ENCODE data around the gene DCAF4L1.
A peak's percentile ranks its signal among the peaks of the same experiment; 100 is the strongest.

DCAF4L1 gene

DNA sequence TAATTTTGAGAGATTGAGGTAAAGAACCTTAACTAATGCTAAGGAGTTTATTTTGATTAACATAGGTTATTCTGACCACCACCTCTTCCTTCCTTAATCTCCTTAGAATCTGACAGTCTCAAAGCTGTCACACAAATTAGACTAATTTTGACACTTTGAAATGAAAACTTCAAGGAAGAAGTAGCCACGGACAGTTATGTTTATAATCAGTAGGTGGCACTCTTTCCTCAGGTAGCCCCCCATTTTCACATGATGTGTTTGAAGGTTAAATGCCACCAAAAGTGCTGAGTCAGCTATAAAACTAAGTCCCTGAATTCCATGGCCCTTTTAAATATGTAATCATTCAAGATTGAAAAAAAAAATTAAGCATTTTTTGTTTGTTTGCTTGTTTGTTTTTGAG, 23.9 kb upstream of the DCAF4L1 start:
- Histone ChIP-seq H3K9me3 (ENCODE audit: control insufficient read depth, insufficient read depth, low read length) (no peaks in the 10 kb centered on the region), H3K4me3 (ENCODE audit: low read depth, low read length) (no peak overlapping the region), H3K27me3 (ENCODE audit: control insufficient read depth, insufficient read depth, low read length) (no peaks in the 10 kb centered on the region), H3K9ac (ENCODE audit: low read depth, low read length) (no peak overlapping the region), H3K36me3 (ENCODE audit: control insufficient read depth, insufficient read depth, low read length) (peaks cover 4% of the 10 kb centered on the region), H3K4me1 (ENCODE audit: control insufficient read depth, insufficient read depth, low read length) (no peaks in the 10 kb centered on the region)

DNA sequence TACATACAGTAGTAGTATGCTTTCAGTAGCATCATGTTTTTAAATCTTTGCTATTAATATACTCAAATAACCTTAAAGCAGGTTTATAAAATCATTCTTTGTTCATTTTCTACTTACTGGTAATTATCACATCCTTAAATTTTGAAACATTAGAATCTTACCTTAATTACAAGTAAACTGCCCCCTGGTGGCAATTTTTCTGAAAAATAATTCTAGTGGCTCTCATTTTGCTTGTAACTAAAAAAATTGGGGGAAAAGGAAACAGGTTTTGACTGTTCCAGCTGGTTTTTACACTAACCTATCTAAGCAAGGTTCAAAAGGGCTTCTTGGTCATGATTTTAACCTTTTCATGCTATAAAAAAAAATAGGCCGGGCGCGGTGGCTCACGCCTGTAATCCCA, 18.5 kb upstream of the DCAF4L1 start:
- no peaks in the 10 kb centered on the region for H3K4me1 ChIP-seq (ENCODE audit: control insufficient read depth, insufficient read depth, low read length)
- H3K27me3 ChIP-seq (ENCODE audit: control insufficient read depth, insufficient read depth, low read length) = no peaks in the 10 kb centered on the region
- H3K36me3 ChIP-seq (ENCODE audit: control insufficient read depth, insufficient read depth, low read length) = no peaks in the 10 kb centered on the region
- no peak overlapping the region for H3K9ac ChIP-seq (ENCODE audit: low read depth, low read length)
- no peak overlapping the region for H3K4me3 ChIP-seq (ENCODE audit: low read depth, low read length)
- no peaks in the 10 kb centered on the region for H3K9me3 ChIP-seq (ENCODE audit: control insufficient read depth, insufficient read depth, low read length)

- H3K36me3 ChIP-seq (ENCODE audit: control insufficient read depth, insufficient read depth, low read length) = no peaks in the 10 kb centered on the region
- H3K9me3 ChIP-seq (ENCODE audit: control insufficient read depth, insufficient read depth, low read length) = no peaks in the 10 kb centered on the region
- no peak overlapping the region for H3K4me3 ChIP-seq (ENCODE audit: low read depth, low read length)
- no peak overlapping the region for H3K9ac ChIP-seq (ENCODE audit: low read depth, low read length)
- H3K27me3 ChIP-seq (ENCODE audit: control insufficient read depth, insufficient read depth, low read length) = no peaks in the 10 kb centered on the region
- no peaks in the 10 kb centered on the region for H3K4me1 ChIP-seq (ENCODE audit: control insufficient read depth, insufficient read depth, low read length)
Observed at GRCh38 chr4:41964401-41964800, 17.2 kb upstream of the DCAF4L1 start.

GRCh38 chr4:41967392-41967791, 14.2 kb upstream of the DCAF4L1 start:
- H3K4me1 ChIP-seq (ENCODE audit: control insufficient read depth, insufficient read depth, low read length) = no peaks in the 10 kb centered on the region
- H3K27me3 ChIP-seq (ENCODE audit: control insufficient read depth, insufficient read depth, low read length) = no peaks in the 10 kb centered on the region
- H3K9me3 ChIP-seq (ENCODE audit: control insufficient read depth, insufficient read depth, low read length) = no peaks in the 10 kb centered on the region
- H3K36me3 ChIP-seq (ENCODE audit: control insufficient read depth, insufficient read depth, low read length) = no peaks in the 10 kb centered on the region
- no peak overlapping the region for H3K4me3 ChIP-seq (ENCODE audit: low read depth, low read length)
- no peak overlapping the region for H3K9ac ChIP-seq (ENCODE audit: low read depth, low read length)

DNA sequence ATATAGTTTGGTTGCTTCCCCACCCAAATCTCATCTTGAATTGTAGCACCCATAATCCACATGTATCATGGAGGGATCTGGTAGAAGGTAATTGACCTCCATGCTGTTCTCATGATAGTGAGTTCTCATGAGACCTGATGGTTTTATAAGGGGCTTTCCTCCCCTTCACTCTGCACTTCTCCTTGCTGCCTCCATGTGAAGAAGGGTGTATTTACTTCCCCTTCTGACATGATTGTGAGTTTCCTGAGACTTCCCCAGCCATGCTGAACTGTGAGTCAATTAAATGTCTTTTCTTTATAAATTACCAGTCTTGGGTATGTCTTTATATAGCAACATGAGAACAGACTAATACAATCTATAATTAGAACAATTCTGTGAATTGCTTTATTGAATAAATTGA, 11.9 kb upstream of the DCAF4L1 start:
- Histone ChIP-seq H3K9me3 (ENCODE audit: control insufficient read depth, insufficient read depth, low read length) (no peaks in the 10 kb centered on the region), H3K4me1 (ENCODE audit: control insufficient read depth, insufficient read depth, low read length) (no peaks in the 10 kb centered on the region), H3K9ac (ENCODE audit: low read depth, low read length) (no peak overlapping the region), H3K27me3 (ENCODE audit: control insufficient read depth, insufficient read depth, low read length) (no peaks in the 10 kb centered on the region), H3K36me3 (ENCODE audit: control insufficient read depth, insufficient read depth, low read length) (no peaks in the 10 kb centered on the region), H3K4me3 (ENCODE audit: low read depth, low read length) (no peak overlapping the region)

GRCh38 chr4:41975341-41975740, 6.2 kb upstream of the DCAF4L1 start:
- Histone ChIP-seq H3K4me3 (ENCODE audit: low read depth, low read length) (no peak overlapping the region), H3K9ac (ENCODE audit: low read depth, low read length) (no peak overlapping the region), H3K27me3 (ENCODE audit: control insufficient read depth, insufficient read depth, low read length) (no peaks in the 10 kb centered on the region), H3K36me3 (ENCODE audit: control insufficient read depth, insufficient read depth, low read length) (no peaks in the 10 kb centered on the region), H3K9me3 (ENCODE audit: control insufficient read depth, insufficient read depth, low read length) (no peaks in the 10 kb centered on the region), H3K4me1 (ENCODE audit: control insufficient read depth, insufficient read depth, low read length) (peaks cover 3% of the 10 kb centered on the region)

GRCh38 chr4:41976775-41977516, 4.6 kb upstream of the DCAF4L1 start:
- Histone ChIP-seq H3K27me3 (ENCODE audit: control insufficient read depth, insufficient read depth, low read length) (no peaks in the 10 kb centered on the region), H3K9me3 (ENCODE audit: control insufficient read depth, insufficient read depth, low read length) (no peaks in the 10 kb centered on the region), H3K4me1 (ENCODE audit: control insufficient read depth, insufficient read depth, low read length) (peaks cover 3% of the 10 kb centered on the region), H3K4me3 (ENCODE audit: low read depth, low read length) (no peak overlapping the region), H3K9ac (ENCODE audit: low read depth, low read length) (no peak overlapping the region), H3K36me3 (ENCODE audit: control insufficient read depth, insufficient read depth, low read length) (no peaks in the 10 kb centered on the region)

DNA sequence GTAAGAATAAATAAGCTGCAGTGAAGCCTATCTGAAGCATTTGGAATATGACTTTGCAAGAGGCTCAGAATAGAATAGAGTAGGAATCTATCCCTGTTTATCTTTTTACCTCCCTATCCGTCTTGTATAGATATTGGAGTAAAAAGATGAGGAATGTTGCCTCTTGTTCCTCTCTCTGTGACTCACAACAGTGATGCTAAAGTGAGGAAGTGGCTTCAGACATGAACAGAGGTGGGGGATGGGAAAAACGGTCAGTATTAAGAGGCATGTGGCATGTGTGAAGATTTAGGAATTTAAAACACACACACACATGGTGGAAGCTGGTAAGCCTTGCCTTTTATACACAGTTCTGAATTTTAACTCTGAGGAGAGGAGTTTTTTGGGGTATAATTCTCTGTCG, 3.8 kb upstream of the DCAF4L1 start:
- H3K4me1 ChIP-seq (ENCODE audit: control insufficient read depth, insufficient read depth, low read length) = peaks cover 8% of the 10 kb centered on the region
- H3K36me3 ChIP-seq (ENCODE audit: control insufficient read depth, insufficient read depth, low read length) = no peaks in the 10 kb centered on the region
- no peaks in the 10 kb centered on the region for H3K27me3 ChIP-seq (ENCODE audit: control insufficient read depth, insufficient read depth, low read length)
- H3K9ac ChIP-seq (ENCODE audit: low read depth, low read length) = no peak overlapping the region
- H3K4me3 ChIP-seq (ENCODE audit: low read depth, low read length) = no peak overlapping the region
- H3K9me3 ChIP-seq (ENCODE audit: control insufficient read depth, insufficient read depth, low read length) = no peaks in the 10 kb centered on the region

DNA sequence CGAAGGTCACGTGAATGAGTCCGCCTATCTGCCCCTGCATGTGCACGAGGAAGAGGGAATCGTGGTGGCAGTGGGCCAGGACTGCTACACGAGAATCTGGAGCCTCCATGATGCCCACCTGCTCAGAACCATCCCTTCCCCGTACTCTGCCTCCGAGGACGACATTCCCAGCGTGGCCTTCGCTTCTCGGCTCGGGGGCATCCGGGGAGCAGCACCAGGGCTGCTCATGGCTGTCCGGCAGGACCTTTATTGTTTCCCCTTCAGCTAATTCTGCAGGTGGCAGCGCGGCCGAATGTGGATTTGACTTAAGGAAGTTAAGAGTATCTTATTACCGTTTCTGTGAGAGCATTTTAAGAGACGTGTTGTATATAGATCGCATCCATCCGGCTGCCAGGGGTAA, 1.2 kb downstream of the DCAF4L1 start:
- Histone ChIP-seq H3K9me3 (ENCODE audit: control insufficient read depth, insufficient read depth, low read length) (no peaks in the 10 kb centered on the region), H3K4me3 (ENCODE audit: low read depth, low read length) (no peak overlapping the region), H3K9ac (ENCODE audit: low read depth, low read length) (no peak overlapping the region), H3K4me1 (ENCODE audit: control insufficient read depth, insufficient read depth, low read length) (peaks cover 23% of the 10 kb centered on the region), H3K27me3 (ENCODE audit: control insufficient read depth, insufficient read depth, low read length) (no peaks in the 10 kb centered on the region), H3K36me3 (ENCODE audit: control insufficient read depth, insufficient read depth, low read length) (no peaks in the 10 kb centered on the region)

DNA sequence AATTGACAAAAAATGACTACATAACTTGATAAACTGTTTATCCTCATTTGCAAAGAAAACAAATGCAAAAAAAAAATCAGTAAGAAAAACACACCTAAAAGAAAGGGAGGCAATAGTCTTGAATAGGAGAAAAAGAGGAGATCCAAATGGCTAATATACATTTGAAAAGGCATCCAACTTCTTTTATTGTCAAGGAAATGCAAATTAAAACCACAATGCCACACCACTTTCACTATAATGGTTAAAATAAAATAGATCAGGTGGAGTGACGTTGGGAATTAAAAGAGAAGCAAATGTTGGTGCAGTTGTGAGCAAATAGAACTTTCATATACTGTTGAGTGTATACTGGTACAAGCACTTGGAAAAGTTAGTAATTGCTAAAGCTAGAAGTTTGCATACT, 3.6 kb downstream of the DCAF4L1 start:
- H3K27me3 ChIP-seq (ENCODE audit: control insufficient read depth, insufficient read depth, low read length) = no peaks in the 10 kb centered on the region
- no peaks in the 10 kb centered on the region for H3K36me3 ChIP-seq (ENCODE audit: control insufficient read depth, insufficient read depth, low read length)
- no peak overlapping the region for H3K9ac ChIP-seq (ENCODE audit: low read depth, low read length)
- H3K9me3 ChIP-seq (ENCODE audit: control insufficient read depth, insufficient read depth, low read length) = no peaks in the 10 kb centered on the region
- peaks cover 20% of the 10 kb centered on the region for H3K4me1 ChIP-seq (ENCODE audit: control insufficient read depth, insufficient read depth, low read length)
- H3K4me3 ChIP-seq (ENCODE audit: low read depth, low read length) = peak overlapping the region; percentile 37

DNA sequence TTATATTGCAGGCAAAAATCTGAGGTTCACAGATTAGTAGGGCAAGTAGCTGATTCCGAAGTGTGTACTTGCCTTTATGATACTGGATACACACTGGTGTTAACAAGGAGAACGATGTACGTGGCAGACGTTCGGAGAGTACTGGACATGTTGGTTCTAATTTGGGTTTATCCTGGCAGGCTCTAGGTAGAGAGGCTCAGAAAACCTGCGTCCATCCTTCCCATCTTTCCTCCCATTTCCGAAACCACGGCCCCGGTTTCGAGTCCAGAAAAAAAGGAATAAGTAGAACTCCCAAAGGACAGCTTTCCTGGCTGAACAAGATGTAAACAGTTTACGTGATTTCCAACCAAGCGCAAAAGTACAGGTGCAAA, 8.4 kb downstream of the DCAF4L1 start:
- Histone ChIP-seq H3K4me3 (ENCODE audit: low read depth, low read length) (peak overlapping the region; percentile 98), H3K27me3 (ENCODE audit: control insufficient read depth, insufficient read depth, low read length) (no peaks in the 10 kb centered on the region), H3K9me3 (ENCODE audit: control insufficient read depth, insufficient read depth, low read length) (no peaks in the 10 kb centered on the region), H3K36me3 (ENCODE audit: control insufficient read depth, insufficient read depth, low read length) (no peaks in the 10 kb centered on the region), H3K9ac (ENCODE audit: low read depth, low read length) (peak overlapping the region; percentile 79), H3K4me1 (ENCODE audit: control insufficient read depth, insufficient read depth, low read length) (peaks cover 12% of the 10 kb centered on the region)

DNA sequence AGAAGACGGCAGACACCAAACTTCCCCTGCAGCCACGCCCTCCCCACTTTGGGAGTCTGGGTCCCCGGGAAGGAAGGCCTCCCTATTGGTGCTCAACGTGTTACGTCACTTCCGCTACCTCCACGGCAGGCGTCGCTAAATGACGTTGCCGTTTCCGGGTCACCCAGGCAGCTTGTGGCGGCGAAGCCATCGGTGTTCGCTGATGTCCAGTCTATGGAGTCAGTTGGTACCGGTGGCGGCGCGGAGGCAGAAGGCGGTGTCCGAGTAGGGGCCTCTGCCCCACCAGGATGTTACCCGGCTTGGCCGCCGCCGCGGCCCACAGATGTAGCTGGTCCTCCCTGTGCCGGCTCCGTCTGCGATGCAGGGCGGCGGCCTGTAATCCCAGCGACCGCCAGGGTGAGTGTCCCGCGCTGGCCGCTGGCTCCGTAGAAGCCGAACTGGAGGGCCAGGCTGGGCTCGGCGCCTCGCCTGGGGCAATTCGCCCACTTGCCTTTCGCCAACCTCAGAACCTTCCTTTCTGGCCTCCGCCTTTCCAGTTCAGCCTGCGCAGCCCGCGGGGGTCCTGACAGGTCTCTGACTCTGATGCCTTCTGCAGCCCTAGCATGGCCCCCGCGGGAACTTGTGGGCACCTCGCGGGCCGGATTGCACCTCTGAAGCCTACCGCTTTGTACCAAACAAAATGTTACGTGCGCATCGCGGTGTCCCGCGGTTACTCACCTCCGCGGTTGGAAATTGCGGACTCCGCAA, 9.0 kb downstream of the DCAF4L1 start, which contains the start of gene SLC30A9:
Gene SLC30A9, plus strand, starts transcription at position 166 of the 747 bp plus-strand sequence. Its CDS starts 122 bp downstream, at position 288.
- H3K4me1 ChIP-seq (ENCODE audit: control insufficient read depth, insufficient read depth, low read length) = peaks cover 8% of the 10 kb centered on the region
- H3K27me3 ChIP-seq (ENCODE audit: control insufficient read depth, insufficient read depth, low read length) = no peaks in the 10 kb centered on the region
- H3K4me3 ChIP-seq (ENCODE audit: low read depth, low read length) = peak within 1 kb of the TSS; percentile 98
- peak within 1 kb of the TSS; percentile 79 for H3K9ac ChIP-seq (ENCODE audit: low read depth, low read length)
- no peaks in the 10 kb centered on the region for H3K9me3 ChIP-seq (ENCODE audit: control insufficient read depth, insufficient read depth, low read length)
- H3K36me3 ChIP-seq (ENCODE audit: control insufficient read depth, insufficient read depth, low read length) = no peaks in the 10 kb centered on the region

Data from iPS-15b (cell line).